22Rv1 (cell line): Measurements from ENCODE around the gene CBX3.

Experiments used
- H3K27ac ChIP-seq: fragments of 450-650 bp; 2 replicates; pipeline ENCODE4 v1.5.1; 2017
- CTCF ChIP-seq: fragments of 450-650 bp; IDR thresholded peaks from 2 replicates; pipeline ENCODE4 v1.5.1; 2017; ENCODE audit warnings: mild to moderate bottlenecking
- ZFX ChIP-seq: fragments of 450-650 bp; IDR thresholded peaks from 2 replicates; pipeline ENCODE4 v1.6.1; 2017; ENCODE audit warnings: antibody characterized with exemption, borderline replicate concordance

CBX3 gene

GRCh38 chr7:26198133-26198780, 3.3 kb upstream of the CBX3 start:
- TF ChIP-seq ZFX, result no peak
- TF ChIP-seq CTCF, result peak; percentile 89
- peak overlapping the region; percentile 99 for H3K27ac ChIP-seq

- no peak for TF ChIP-seq ZFX
- TF ChIP-seq CTCF, result no peak
- H3K27ac ChIP-seq, result peak overlapping the region; percentile 99
Measured at GRCh38 chr7:26198781-26199169, 2.8 kb upstream of the CBX3 start.

- TF ChIP-seq ZFX (no peak), CTCF (no peak)
- peak overlapping the region; percentile 99 for H3K27ac ChIP-seq
Measured at GRCh38 chr7:26199301-26200037, 2.1 kb upstream of the CBX3 start.

GRCh38 chr7:26200038-26200443, 1.5 kb upstream of the CBX3 start:
- H3K27ac ChIP-seq, result peak overlapping the region; percentile 99
- TF ChIP-seq CTCF (no peak), ZFX (no peak)

GRCh38 chr7:26200444-26201246, 900 bp upstream of the CBX3 start, which contains the start of gene HNRNPA2B1:
HNRNPA2B1 (minus strand) TSS chr7:26200746; CDS start chr7:26200577, 169 bp downstream.
- peak within 1 kb of the TSS; percentile 99 for H3K27ac ChIP-seq
- TF ChIP-seq CTCF, result no peak
- TF ChIP-seq ZFX, result no peak

- peak overlapping the region; percentile 99 for H3K27ac ChIP-seq
- TF ChIP-seq CTCF (no peak), ZFX (no peak)
Measured at GRCh38 chr7:26202019-26202990, 760 bp downstream of the CBX3 start.
